ENCODE measurements around the gene MCTP2. TPM values are rescaled to one million over a fixed set of nuclear protein-coding genes. Genes with fewer than 3 reads are reported as not detected.

MCTP2 gene
- total RNA-seq, 1 donor from 2014 or later: 93.2 TPM

DNA sequence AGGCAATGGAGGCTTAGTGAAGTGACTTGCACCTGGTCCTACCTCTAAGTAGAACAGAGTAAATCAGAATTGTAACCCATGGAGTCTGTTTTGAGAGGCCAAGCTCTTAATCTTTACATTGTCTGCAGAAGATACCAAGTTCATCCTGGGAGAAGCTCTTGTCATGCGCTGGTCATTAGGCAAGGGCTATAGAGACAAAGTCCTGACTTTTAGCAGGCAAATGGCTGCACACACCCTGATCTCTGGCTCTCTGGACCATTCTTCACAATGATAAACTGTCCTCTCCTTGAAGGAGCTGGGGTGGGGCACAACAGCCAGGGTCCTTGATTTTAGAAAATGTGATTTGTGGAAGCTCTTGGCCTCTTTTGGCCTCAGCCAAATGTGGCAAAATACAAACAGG is 65.4 kb downstream of the MCTP2 start:
- H3K36me3 Mint-ChIP-seq (ENCODE audit: low read depth): peaks cover 38% of the 10 kb centered on the region
- H3K4me1 Mint-ChIP-seq (ENCODE audit: low read depth): peaks cover 87% of the 10 kb centered on the region
- DNase-seq (ENCODE audit: low spot score): no peak
- H3K9me3 Mint-ChIP-seq: no peaks in the 10 kb centered on the region
- intact Hi-C loops (cut with micrococcal nuclease): loop anchor here (1.0 kb wide), 1 partner anchor 9 kb away; no protein-coding TSS in a partner anchor
- peak overlapping the region; percentile 11 for H3K4me3 Mint-ChIP-seq
- H3K27me3 Mint-ChIP-seq (ENCODE audit: insufficient read depth): no peaks in the 10 kb centered on the region
- H3K27ac Mint-ChIP-seq: peak overlapping the region; percentile 67

DNA sequence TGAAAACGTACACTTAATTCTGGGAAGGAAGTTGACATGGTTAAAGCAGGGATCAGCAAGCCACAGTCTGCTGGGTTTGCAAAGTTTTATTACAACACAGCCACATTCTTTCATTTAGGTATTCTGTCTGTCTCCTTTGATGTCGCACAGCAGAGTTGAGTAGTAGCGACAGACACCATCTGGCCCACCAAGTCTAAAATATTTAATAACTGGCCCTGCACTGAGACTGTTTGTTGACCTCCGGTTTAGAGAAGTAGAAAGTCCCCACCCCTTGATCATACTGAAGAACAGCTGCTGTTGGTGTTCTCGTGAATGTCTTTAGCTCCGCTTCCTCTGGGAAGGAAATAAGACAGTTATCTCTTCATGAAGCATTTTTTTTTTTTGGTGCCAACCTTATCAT is 66.2 kb downstream of the MCTP2 start:
- Mint-ChIP-seq H3K4me1 (ENCODE audit: low read depth) (peaks cover 87% of the 10 kb centered on the region), H3K27ac (peak overlapping the region; percentile 93), H3K4me3 (peak overlapping the region; percentile 72), H3K9me3 (peaks cover 8% of the 10 kb centered on the region), H3K27me3 (ENCODE audit: insufficient read depth) (no peaks in the 10 kb centered on the region), H3K36me3 (ENCODE audit: low read depth) (peaks cover 45% of the 10 kb centered on the region)
- DNase-seq (ENCODE audit: low spot score): no peak
- intact Hi-C loops (cut with micrococcal nuclease): loop anchor here (1.0 kb wide), 1 partner anchor 10 kb away; no protein-coding TSS in a partner anchor

DNA sequence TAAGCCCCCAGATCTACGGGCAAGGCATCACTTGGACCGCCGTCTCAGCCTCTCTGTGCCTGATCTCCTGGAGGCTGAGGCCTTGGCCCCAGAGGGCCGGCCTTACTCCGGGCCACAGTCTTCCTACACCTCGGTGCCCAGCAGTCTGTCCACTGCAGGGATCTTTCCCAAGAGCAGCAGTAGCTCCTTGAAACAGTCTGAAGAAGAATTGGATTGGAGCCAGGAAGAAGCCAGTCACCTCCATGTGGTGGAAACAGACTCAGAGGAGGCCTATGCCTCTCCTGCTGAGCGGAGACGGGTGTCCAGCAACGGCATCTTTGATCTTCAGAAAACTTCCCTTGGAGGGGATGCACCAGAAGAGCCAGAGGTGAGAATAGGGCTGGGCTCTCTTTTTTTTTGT is 67.0 kb downstream of the MCTP2 start:
- Mint-ChIP-seq H3K27me3 (ENCODE audit: insufficient read depth) (no peaks in the 10 kb centered on the region), H3K36me3 (ENCODE audit: low read depth) (peaks cover 51% of the 10 kb centered on the region), H3K4me3 (peak overlapping the region; percentile 72), H3K9me3 (peaks cover 13% of the 10 kb centered on the region), H3K27ac (peak overlapping the region; percentile 93), H3K4me1 (ENCODE audit: low read depth) (peaks cover 88% of the 10 kb centered on the region)
- no peak for DNase-seq (ENCODE audit: low spot score)
- intact Hi-C loops (cut with micrococcal nuclease): no loop called here

DNA sequence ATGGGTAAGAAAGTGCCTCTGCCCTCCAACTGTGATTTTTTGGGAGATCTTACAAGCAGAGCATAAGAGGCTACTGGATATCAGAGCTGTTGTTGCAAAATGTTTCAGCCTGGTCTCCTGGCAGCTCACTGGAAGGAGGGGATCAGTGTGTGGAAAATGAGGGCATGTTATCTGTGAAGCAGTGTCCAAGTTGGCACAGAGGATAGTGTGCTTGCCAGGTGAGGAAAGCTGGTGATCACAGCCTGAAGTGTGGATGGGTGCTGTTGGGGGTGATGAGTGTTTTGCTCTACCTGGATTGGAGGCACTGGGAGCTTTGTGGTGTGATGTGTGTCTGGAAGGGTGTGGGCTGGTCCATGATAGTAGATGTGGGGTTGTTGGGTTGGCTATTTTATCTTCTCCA is 69.3 kb downstream of the MCTP2 start:
- peaks cover 88% of the 10 kb centered on the region for H3K4me1 Mint-ChIP-seq (ENCODE audit: low read depth)
- peak overlapping the region; percentile 51 for H3K27ac Mint-ChIP-seq
- DNase-seq (ENCODE audit: low spot score): no peak
- peak overlapping the region; percentile 50 for H3K4me3 Mint-ChIP-seq
- H3K36me3 Mint-ChIP-seq (ENCODE audit: low read depth): peaks cover 59% of the 10 kb centered on the region
- peaks cover 23% of the 10 kb centered on the region for H3K9me3 Mint-ChIP-seq
- H3K27me3 Mint-ChIP-seq (ENCODE audit: insufficient read depth): no peaks in the 10 kb centered on the region
- intact Hi-C loops (cut with micrococcal nuclease): no loop called here

DNA sequence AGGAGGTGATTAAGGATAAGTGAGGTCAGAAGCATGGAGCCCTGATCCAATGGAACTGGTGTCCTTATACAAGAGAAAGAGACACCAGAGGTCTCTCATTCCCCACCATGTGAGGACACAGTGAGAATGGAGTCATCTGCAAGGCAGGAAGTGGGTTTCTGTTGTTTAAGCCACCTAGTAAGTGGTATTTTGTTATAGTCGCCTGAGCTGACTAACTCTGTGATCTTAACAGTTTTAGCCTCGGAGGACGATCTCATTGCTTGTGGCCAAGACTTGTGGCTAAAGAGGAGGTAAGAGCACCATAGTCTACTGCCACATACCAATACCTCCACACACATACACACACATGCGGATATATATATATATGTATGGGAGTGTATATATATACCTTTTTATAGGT is 73.8 kb downstream of the MCTP2 start:
- Mint-ChIP-seq H3K27me3 (ENCODE audit: insufficient read depth) (no peaks in the 10 kb centered on the region), H3K9me3 (peaks cover 31% of the 10 kb centered on the region), H3K4me3 (peak overlapping the region; percentile 47), H3K36me3 (ENCODE audit: low read depth) (peaks cover 75% of the 10 kb centered on the region), H3K4me1 (ENCODE audit: low read depth) (peaks cover 85% of the 10 kb centered on the region), H3K27ac (peak overlapping the region; percentile 98)
- peak; percentile 58 for DNase-seq (ENCODE audit: low spot score)
- intact Hi-C loops (cut with micrococcal nuclease): loop anchor here (1.0 kb wide), 2 partner anchors 17 to 131 kb away; no protein-coding TSS in a partner anchor

DNA sequence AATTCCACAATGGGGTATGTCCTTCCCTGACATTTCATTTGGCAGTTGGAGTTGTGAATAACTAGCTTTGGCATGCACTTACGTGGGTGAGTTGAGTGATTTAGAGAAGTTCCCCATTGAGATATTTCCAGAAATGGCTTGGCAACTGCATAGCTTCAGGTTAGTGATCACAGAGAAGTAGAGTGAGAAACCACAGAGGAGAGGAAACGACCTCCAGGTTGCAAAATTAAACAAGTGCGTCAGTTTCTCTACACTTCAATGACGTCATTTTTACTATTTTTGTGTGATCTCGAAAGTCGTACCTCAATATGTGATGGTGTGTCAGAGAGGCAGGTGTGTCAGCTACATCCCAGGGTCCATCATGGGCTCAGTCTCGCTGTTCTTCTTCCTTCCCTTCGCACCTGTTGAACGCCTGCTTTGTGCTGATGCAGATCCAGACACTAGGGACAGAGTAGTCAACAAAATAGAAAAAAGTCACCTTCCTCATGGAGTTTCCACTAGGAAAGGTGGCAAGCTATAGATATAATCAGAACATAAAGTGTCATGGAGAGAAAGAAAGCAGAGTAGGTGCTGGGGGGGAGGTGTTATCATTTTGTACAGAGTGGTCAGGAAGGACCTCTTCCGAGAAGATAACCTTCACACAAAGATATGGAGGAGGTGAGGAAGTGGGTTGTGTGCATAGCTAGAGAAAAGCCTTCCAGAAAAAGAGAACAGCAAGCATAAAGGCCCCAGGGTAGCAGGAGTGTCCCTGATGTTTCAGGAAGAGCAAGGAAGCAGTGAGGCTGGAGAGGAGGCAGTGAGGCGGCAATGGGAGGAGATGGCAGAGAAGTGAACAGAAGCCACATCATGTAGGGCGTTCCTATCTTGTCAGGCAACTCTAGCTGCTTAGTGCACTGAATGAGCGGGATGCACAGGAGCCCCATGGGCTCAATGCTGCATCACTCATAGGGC is 75.6 kb downstream of the MCTP2 start:
- peak; percentile 36 for DNase-seq (ENCODE audit: low spot score)
- intact Hi-C loops (cut with micrococcal nuclease): loop anchor here (1.0 to 2.0 kb wide), 4 partner anchors 18 to 278 kb away; no protein-coding TSS in a partner anchor
- H3K4me1 Mint-ChIP-seq (ENCODE audit: low read depth): peaks cover 79% of the 10 kb centered on the region
- peak overlapping the region; percentile 38 for H3K4me3 Mint-ChIP-seq
- H3K27me3 Mint-ChIP-seq (ENCODE audit: insufficient read depth): no peaks in the 10 kb centered on the region
- H3K36me3 Mint-ChIP-seq (ENCODE audit: low read depth): peaks cover 73% of the 10 kb centered on the region
- peaks cover 29% of the 10 kb centered on the region for H3K9me3 Mint-ChIP-seq
- H3K27ac Mint-ChIP-seq: peak overlapping the region; percentile 98

DNA sequence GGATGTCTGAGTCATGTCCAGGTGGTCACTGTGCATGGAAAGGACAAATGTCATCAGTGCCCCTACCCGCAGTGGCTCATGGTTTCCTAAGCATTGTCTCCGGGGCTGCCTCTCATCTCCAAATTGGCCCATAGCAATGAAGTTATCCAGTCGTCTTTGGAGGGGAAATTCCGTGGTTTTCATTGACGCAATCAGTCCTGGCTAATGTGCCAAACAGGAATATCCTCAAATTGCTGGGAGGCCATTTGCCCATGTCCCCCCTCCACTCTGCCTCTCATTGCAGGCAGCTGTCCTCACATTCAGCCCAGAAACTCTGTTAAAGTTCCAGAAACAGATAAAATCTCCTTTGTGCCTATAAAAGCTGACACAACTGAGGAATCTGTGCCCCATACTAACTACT is 81.6 kb downstream of the MCTP2 start:
- Mint-ChIP-seq H3K27ac (no peak overlapping the region), H3K4me3 (no peak overlapping the region), H3K27me3 (ENCODE audit: insufficient read depth) (no peaks in the 10 kb centered on the region), H3K9me3 (no peaks in the 10 kb centered on the region), H3K4me1 (ENCODE audit: low read depth) (peaks cover 58% of the 10 kb centered on the region), H3K36me3 (ENCODE audit: low read depth) (peaks cover 66% of the 10 kb centered on the region)
- no peak for DNase-seq (ENCODE audit: low spot score)
- intact Hi-C loops (cut with micrococcal nuclease): no loop called here

DNA sequence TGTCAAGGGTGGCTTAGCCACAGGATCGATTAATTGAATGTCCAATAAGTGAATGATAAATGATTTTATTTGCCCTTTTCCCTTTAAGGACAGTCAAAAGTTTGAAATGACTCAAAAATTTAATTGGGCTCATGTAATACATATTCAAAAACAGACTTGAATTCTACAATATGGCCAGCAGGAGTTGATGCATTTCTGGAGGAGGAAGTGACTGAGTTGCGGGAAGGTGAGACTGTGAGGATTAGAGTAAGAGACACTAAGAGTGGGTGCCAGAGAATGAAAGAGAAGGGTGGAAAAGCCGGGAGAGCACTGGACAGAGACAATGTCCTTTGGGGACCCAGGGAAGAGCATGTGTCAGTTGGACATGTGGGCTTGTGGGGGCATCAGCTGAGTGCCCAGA is 83.3 kb downstream of the MCTP2 start:
- no peak for DNase-seq (ENCODE audit: low spot score)
- peaks cover 63% of the 10 kb centered on the region for H3K36me3 Mint-ChIP-seq (ENCODE audit: low read depth)
- no peaks in the 10 kb centered on the region for H3K9me3 Mint-ChIP-seq
- peak overlapping the region; percentile 20 for H3K27ac Mint-ChIP-seq
- H3K4me1 Mint-ChIP-seq (ENCODE audit: low read depth): peaks cover 54% of the 10 kb centered on the region
- no peaks in the 10 kb centered on the region for H3K27me3 Mint-ChIP-seq (ENCODE audit: insufficient read depth)
- intact Hi-C loops (cut with micrococcal nuclease): no loop called here
- no peak overlapping the region for H3K4me3 Mint-ChIP-seq

DNA sequence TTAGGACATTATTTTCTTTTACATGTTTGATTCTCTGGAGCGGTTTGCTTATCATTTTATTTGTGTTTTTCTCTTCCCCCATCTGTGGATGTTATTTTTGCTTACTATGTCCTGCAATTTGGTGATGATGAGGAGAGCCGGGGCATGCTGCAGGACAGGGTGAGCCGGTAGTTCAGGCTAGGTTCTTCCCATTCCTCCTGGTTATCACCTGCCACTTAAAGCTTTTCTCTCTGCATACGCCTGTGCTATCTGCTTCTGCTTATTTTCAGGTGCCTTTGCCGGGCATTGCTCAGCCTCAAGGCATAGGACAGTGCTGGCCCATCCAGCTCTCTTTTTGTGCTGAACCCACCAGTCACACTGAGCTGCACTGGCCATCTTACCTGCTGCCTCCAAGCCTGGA is 85.8 kb downstream of the MCTP2 start:
- peak overlapping the region; percentile 58 for H3K27ac Mint-ChIP-seq
- H3K9me3 Mint-ChIP-seq: no peaks in the 10 kb centered on the region
- H3K4me1 Mint-ChIP-seq (ENCODE audit: low read depth): peaks cover 50% of the 10 kb centered on the region
- no peak for DNase-seq (ENCODE audit: low spot score)
- H3K4me3 Mint-ChIP-seq: no peak overlapping the region
- H3K36me3 Mint-ChIP-seq (ENCODE audit: low read depth): peaks cover 64% of the 10 kb centered on the region
- H3K27me3 Mint-ChIP-seq (ENCODE audit: insufficient read depth): no peaks in the 10 kb centered on the region
- intact Hi-C loops (cut with micrococcal nuclease): no loop called here

DNA sequence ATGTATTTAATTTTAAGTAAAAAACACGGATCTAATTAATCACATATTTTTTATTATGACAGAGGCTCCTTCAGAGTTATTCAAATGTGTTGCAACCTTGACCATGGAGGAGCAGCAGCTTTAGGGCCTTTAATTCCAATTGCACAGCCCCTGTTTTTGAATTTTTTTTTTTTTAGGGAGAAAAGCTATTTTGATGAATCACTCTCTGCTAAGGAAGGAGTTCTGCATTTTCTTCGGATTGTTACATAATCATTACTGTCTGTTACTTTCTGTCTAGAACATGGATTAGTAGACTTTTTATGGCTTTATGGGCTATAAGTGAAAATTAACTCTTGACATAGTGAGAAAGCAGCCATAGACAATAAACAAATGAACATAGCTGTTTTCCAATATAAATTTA is 90.8 kb downstream of the MCTP2 start:
- Mint-ChIP-seq H3K27ac (no peak overlapping the region), H3K36me3 (ENCODE audit: low read depth) (peaks cover 54% of the 10 kb centered on the region), H3K4me3 (no peak overlapping the region), H3K9me3 (no peaks in the 10 kb centered on the region), H3K27me3 (ENCODE audit: insufficient read depth) (no peaks in the 10 kb centered on the region), H3K4me1 (ENCODE audit: low read depth) (peaks cover 60% of the 10 kb centered on the region)
- no peak for DNase-seq (ENCODE audit: low spot score)
- intact Hi-C loops (cut with micrococcal nuclease): no loop called here

DNA sequence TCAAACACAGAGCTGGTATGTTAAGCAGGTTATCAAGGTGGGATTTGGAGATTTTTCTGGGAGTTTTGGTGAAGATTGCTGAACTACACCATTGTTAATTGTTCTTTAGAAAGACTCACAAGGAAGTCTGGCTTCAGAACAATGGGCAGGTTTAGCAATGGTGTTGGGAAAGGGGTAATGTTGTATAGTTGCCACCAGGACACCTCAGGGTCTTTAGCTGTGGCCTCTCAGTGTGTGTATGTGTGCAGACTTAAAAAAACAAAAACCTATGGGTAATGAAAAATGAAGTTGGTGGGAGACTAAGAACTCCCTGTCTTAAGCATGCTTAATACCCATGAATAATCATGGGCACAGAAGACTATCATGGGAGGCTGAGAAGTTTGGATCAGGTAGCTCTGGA is 91.7 kb downstream of the MCTP2 start:
- Mint-ChIP-seq H3K36me3 (ENCODE audit: low read depth) (peaks cover 49% of the 10 kb centered on the region), H3K4me1 (ENCODE audit: low read depth) (peaks cover 58% of the 10 kb centered on the region), H3K27me3 (ENCODE audit: insufficient read depth) (no peaks in the 10 kb centered on the region), H3K27ac (no peak overlapping the region), H3K4me3 (no peak overlapping the region), H3K9me3 (no peaks in the 10 kb centered on the region)
- intact Hi-C loops (cut with micrococcal nuclease): no loop called here
- DNase-seq (ENCODE audit: low spot score): no peak

DNA sequence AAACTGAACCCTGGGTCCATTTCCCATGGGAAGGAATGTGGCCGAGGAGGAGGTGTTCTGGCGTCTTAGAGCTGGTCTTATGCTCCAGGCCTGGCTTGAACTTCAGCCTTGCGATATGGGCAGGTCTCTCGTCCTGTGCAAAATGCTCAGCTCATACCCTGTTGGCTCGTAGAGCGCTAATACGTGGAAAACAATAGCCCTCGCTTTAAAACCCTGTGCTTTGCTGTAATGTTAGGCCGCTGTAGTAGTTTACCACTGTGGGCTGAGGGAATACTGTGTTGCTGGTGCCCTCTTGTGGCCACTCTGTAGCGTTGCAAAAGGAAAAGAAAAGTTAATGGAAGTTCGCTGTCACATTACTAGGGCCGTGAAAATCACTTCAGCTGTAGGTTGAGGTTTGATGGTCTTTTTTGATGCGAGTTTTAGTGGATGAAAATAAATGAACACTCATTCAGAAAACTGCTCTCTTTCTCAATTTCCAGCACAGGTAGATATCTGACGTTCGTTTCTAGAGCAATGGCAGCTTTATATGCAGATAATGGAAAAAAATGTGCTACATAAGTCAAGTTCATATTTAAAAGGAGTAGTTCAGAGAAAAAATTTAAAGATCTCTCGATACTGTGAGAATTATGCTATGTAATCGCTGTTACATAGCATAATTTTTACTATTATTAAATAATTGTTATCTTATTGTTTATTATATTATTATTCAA is 92.9 kb downstream of the MCTP2 start:
- H3K9me3 Mint-ChIP-seq: no peaks in the 10 kb centered on the region
- intact Hi-C loops (cut with micrococcal nuclease): loop anchor here (1.0 to 2.0 kb wide), 6 partner anchors 17 to 327 kb away; partner anchors contain the start of gene MCTP2
- H3K27me3 Mint-ChIP-seq (ENCODE audit: insufficient read depth): no peaks in the 10 kb centered on the region
- H3K4me3 Mint-ChIP-seq: no peak overlapping the region
- H3K27ac Mint-ChIP-seq: no peak overlapping the region
- peak; percentile 44 for DNase-seq (ENCODE audit: low spot score)
- H3K4me1 Mint-ChIP-seq (ENCODE audit: low read depth): peaks cover 48% of the 10 kb centered on the region
- peaks cover 45% of the 10 kb centered on the region for H3K36me3 Mint-ChIP-seq (ENCODE audit: low read depth)
